H1 (cell line): ENCODE results near the gene MROH7.

ENCODE experiments used
- BRCA1 ChIP-seq: IDR thresholded peaks from 2 replicates; pipeline ENCODE4 v1.6.1; 2012; ENCODE audit warnings: low read depth, low read length, improper control_type of control experiment
- CTCF ChIP-seq, 3 experiments: IDR thresholded peaks; 1 replicate in 2 of 3; 2 replicates in 1 of 3; pipeline versions ENCODE4 v1.5.1 to v1.6.1; 2011; ENCODE audit warnings: low read length in 3 of 3, mild to moderate bottlenecking in 3 of 3, inconsistent platforms in 2 of 3, low read depth in 1 of 3, moderate library complexity in 1 of 3; ENCODE audit not compliant: insufficient read depth in 1 of 3; ENCODE audit errors: control extremely low read depth in 1 of 3
- EZH2 ChIP-seq: fragments of 200-600 bp; sonication (generic); IDR thresholded peaks from 2 replicates; pipeline ENCODE4 v1.7.1; 2012; ENCODE audit warnings: low read depth, mild to moderate bottlenecking, moderate library complexity, low read length, inconsistent platforms; ENCODE audit not compliant: severe bottlenecking
- JUND ChIP-seq: IDR thresholded peaks from 2 replicates; pipeline ENCODE4 v1.6.1; 2011; ENCODE audit warnings: mild to moderate bottlenecking, improper control_type of control experiment, low read length
- MAFK ChIP-seq: IDR thresholded peaks from 2 replicates; pipeline ENCODE4 v1.6.1; 2012; ENCODE audit warnings: low read depth, mild to moderate bottlenecking, improper control_type of control experiment, low read length
- POLR2AphosphoS5 ChIP-seq: IDR thresholded peaks from 2 replicates; pipeline ENCODE4 v1.6.1; 2011; ENCODE audit warnings: low read depth, low read length
- RAD21 ChIP-seq, 2 experiments: IDR thresholded peaks in 1 of 2; conservative IDR thresholded peaks in 1 of 2; 2 replicates each; pipeline ENCODE4 v1.6.1; 2011; ENCODE audit warnings: low read depth in 2 of 2, low read length in 2 of 2, improper control_type of control experiment in 1 of 2, inconsistent platforms in 1 of 2, mild to moderate bottlenecking in 1 of 2, moderate library complexity in 1 of 2
- RXRA ChIP-seq: IDR thresholded peaks from 2 replicates; pipeline ENCODE4 v1.6.1; 2011; ENCODE audit warnings: low read depth, mild to moderate bottlenecking, low read length, moderate library complexity; ENCODE audit not compliant: insufficient read depth
- SP1 ChIP-seq: IDR thresholded peaks from 2 replicates; pipeline ENCODE4 v1.6.1; 2011; ENCODE audit warnings: low read depth, low read length
- SRF ChIP-seq: IDR thresholded peaks from 2 replicates; pipeline ENCODE4 v1.6.1; 2011; ENCODE audit warnings: mild to moderate bottlenecking, low read depth, low read length, moderate library complexity
- TAF7 ChIP-seq: optimal IDR thresholded peaks from 2 replicates; pipeline ENCODE3; 2011; ENCODE audit warnings: low read depth, mild to moderate bottlenecking, inconsistent platforms, low read length, moderate library complexity, borderline replicate concordance

- TF ChIP-seq RXRA: no peak
- no peak for TF ChIP-seq EZH2
- no peak for TF ChIP-seq SP1
- no peak for TF ChIP-seq TAF7
- no peak for TF ChIP-seq CTCF (IDR thresholded peaks at IDR 0.05; ENCODE audit: control extremely low read depth in 1 of 3, insufficient read depth in 1 of 3, low read depth in 1 of 3, low read length in 3 of 3)
- no peak for TF ChIP-seq JUND
- TF ChIP-seq BRCA1: no peak
- no peak for TF ChIP-seq POLR2AphosphoS5
- no peak for TF ChIP-seq MAFK
- TF ChIP-seq SRF: no peak
- TF ChIP-seq RAD21 (IDR thresholded peaks at IDR 0.05 in 1 of 2, conservative IDR thresholded peaks at IDR 0.05 in 1 of 2; ENCODE audit: low read depth in 2 of 2, low read length in 2 of 2): no peak
Observed at GRCh38 chr1:54723985-54724384, 82.4 kb downstream of the MROH7 start.
